ENCODE data around the gene TBC1D1. TPM values are rescaled to one million over a fixed set of nuclear protein-coding genes. Genes with fewer than 3 reads are reported as not detected.

The TBC1D1 gene
- polyA plus RNA-seq, 1 experiment: 50.7 TPM

GRCh38 chr4:37893164-37893563, 2.3 kb downstream of the TBC1D1 start:
- Histone ChIP-seq H3K4me3 (ENCODE audit: low read depth, low read length) (no peak overlapping the region), H3K9me3 (ENCODE audit: control insufficient read depth, insufficient read depth, low read length) (no peaks in the 10 kb centered on the region; the same call in 1 of the 2 replicates), H3K27me3 (ENCODE audit: control insufficient read depth, insufficient read depth, low read length) (peaks cover 37% of the 10 kb centered on the region), H3K27ac (ENCODE audit: low read depth, low read length) (no peak overlapping the region)
- DNase-seq (ENCODE audit: low read depth, low spot score): no peak
- CTCF ChIA-PET: no interaction called here
- no peak for TF ChIP-seq CTCF (IDR thresholded peaks at IDR 0.05; ENCODE audit: low read depth, low read length)
- POLR2A ChIA-PET: no interaction called here

- ChIA-PET CTCF (no interaction called here), POLR2A (no interaction called here)
- no peak for TF ChIP-seq CTCF (IDR thresholded peaks at IDR 0.05; ENCODE audit: low read depth, low read length)
- Histone ChIP-seq H3K4me3 (ENCODE audit: low read depth, low read length) (no peak overlapping the region), H3K27me3 (ENCODE audit: control insufficient read depth, insufficient read depth, low read length) (peaks cover 32% of the 10 kb centered on the region), H3K9me3 (ENCODE audit: control insufficient read depth, insufficient read depth, low read length) (no peaks in the 10 kb centered on the region; the same call in 1 of the 2 replicates), H3K27ac (ENCODE audit: low read depth, low read length) (no peak overlapping the region)
- DNase-seq (ENCODE audit: low read depth, low spot score): no peak
Measured at GRCh38 chr4:37895271-37895670, 4.4 kb downstream of the TBC1D1 start.

- Histone ChIP-seq H3K27ac (ENCODE audit: low read depth, low read length) (no peak overlapping the region), H3K9me3 (ENCODE audit: control insufficient read depth, insufficient read depth, low read length) (no peaks in the 10 kb centered on the region; the same call in 1 of the 2 replicates), H3K4me3 (ENCODE audit: low read depth, low read length) (no peak overlapping the region), H3K27me3 (ENCODE audit: control insufficient read depth, insufficient read depth, low read length) (peaks cover 28% of the 10 kb centered on the region)
- TF ChIP-seq CTCF (IDR thresholded peaks at IDR 0.05; ENCODE audit: low read depth, low read length): no peak
- ChIA-PET POLR2A (no interaction called here), CTCF (no interaction called here)
- no peak for DNase-seq (ENCODE audit: low read depth, low spot score)
Measured at GRCh38 chr4:37896206-37896860, 5.4 kb downstream of the TBC1D1 start.

- Histone ChIP-seq H3K4me3 (ENCODE audit: low read depth, low read length) (no peak overlapping the region), H3K27ac (ENCODE audit: low read depth, low read length) (no peak overlapping the region), H3K27me3 (ENCODE audit: control insufficient read depth, insufficient read depth, low read length) (peaks cover 5% of the 10 kb centered on the region), H3K9me3 (ENCODE audit: control insufficient read depth, insufficient read depth, low read length) (no peaks in the 10 kb centered on the region; the same call in 1 of the 2 replicates)
- ChIA-PET POLR2A (no interaction called here), CTCF (no interaction called here)
- DNase-seq (ENCODE audit: low read depth, low spot score): no peak
- no peak for TF ChIP-seq CTCF (IDR thresholded peaks at IDR 0.05; ENCODE audit: low read depth, low read length)
Measured at GRCh38 chr4:37902212-37902611, 11.3 kb downstream of the TBC1D1 start.

GRCh38 chr4:37902738-37903693, 12.1 kb downstream of the TBC1D1 start:
- CTCF ChIA-PET: no interaction called here
- no peaks in the 10 kb centered on the region; the same call in 1 of the 2 replicates for H3K9me3 ChIP-seq (ENCODE audit: control insufficient read depth, insufficient read depth, low read length)
- no peak for DNase-seq (ENCODE audit: low read depth, low spot score)
- TF ChIP-seq CTCF (IDR thresholded peaks at IDR 0.05; ENCODE audit: low read depth, low read length): no peak
- H3K27ac ChIP-seq (ENCODE audit: low read depth, low read length): no peak overlapping the region
- POLR2A ChIA-PET: no interaction called here
- H3K4me3 ChIP-seq (ENCODE audit: low read depth, low read length): no peak overlapping the region
- H3K27me3 ChIP-seq (ENCODE audit: control insufficient read depth, insufficient read depth, low read length): peaks cover 5% of the 10 kb centered on the region

Measured in AG04450 (cell line).